Measurements from ENCODE around the gene TMEM131L. TPM values are rescaled to one million over a fixed set of nuclear protein-coding genes. Genes with fewer than 3 reads are reported as not detected.
"Not testable (repeated sequence)": the region's sequence is repeated elsewhere in the genome, so short reads cannot be mapped to it uniquely, and the experiment has no call there.

The TMEM131L gene
- total RNA-seq, 2 donors from 2014 or later = 83.8 to 92.7 TPM

DNA sequence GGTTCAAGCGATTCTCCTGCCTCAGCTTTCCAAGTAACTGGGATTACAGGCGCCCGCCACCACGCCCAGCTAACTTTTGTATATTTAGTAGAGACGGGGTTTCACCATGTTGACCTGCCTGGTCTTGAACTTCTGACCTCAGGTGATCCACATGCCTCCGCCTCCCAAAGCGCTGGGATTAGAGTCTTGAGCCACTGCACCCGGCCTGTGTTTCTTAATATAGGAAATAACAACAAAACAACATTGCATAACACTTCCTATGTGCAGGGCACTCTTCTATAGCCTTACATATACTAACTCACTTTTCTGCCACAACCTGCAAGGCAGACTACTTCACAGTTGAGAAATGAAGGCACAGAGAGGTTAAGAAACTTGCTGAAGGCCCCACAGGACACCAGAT is 12.8 kb upstream of the TMEM131L start:
- Mint-ChIP-seq H3K27ac (no peak overlapping the region), H3K4me3 (no peak overlapping the region), H3K4me1 (peaks cover 18% of the 10 kb centered on the region), H3K36me3 (ENCODE audit: low read depth) (no peaks in the 10 kb centered on the region), H3K27me3 (no peaks in the 10 kb centered on the region)
- no peak for DNase-seq
- no peaks in the 10 kb centered on the region for H3K9me3 ChIP-seq (ENCODE audit: control insufficient read depth, low read length, poor library complexity, severe bottlenecking)
- no peak for ATAC-seq

DNA sequence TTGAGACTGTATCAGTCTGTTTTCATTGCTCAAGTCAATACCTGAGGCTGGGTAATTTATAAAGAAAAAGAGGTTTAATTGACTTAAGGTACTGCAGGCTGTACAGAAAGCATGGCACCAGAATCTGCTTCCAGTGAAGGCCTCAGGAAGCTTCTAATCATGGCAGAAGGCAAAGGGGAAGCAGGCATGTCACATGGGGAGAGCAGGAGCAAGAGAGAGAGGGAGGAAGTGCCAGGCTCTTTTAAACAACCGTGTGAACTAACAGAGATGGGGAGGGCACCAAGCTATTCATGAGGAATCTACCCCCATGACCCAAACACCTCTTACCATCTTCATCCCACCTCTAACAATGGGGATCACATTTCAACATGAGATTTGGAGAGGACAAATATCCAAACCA is 7.2 kb upstream of the TMEM131L start:
- Mint-ChIP-seq H3K27me3 (no peaks in the 10 kb centered on the region), H3K4me3 (no peak overlapping the region), H3K36me3 (ENCODE audit: low read depth) (no peaks in the 10 kb centered on the region), H3K4me1 (peaks cover 5% of the 10 kb centered on the region), H3K27ac (no peak overlapping the region)
- DNase-seq = no peak
- no peaks in the 10 kb centered on the region for H3K9me3 ChIP-seq (ENCODE audit: control insufficient read depth, low read length, poor library complexity, severe bottlenecking)
- ATAC-seq = no peak

DNA sequence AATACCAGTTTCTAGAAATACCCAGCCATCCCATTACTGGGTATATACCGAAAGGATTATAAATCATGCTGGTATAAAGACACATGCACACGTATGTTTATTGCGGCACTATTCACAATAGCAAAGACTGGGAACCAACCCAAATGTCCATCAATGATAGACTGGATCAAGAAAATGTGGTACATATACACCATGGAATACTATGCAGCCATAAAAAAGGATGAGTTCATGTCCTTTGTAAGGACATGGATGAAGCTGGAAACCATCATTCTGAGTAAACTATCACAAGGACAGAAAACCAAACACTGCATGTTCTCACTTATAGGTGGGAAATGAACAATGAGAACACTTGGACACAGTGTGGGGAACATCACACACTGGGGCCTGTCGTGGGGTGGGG is 4.6 kb upstream of the TMEM131L start:
- not testable (repeated sequence) for ATAC-seq; H3K27me3 Mint-ChIP-seq; DNase-seq; H3K4me3 Mint-ChIP-seq; H3K27ac Mint-ChIP-seq; H3K36me3 Mint-ChIP-seq (ENCODE audit: low read depth); H3K9me3 ChIP-seq (ENCODE audit: control insufficient read depth, low read length, poor library complexity, severe bottlenecking)
- peaks cover 14% of the 10 kb centered on the region for H3K4me1 Mint-ChIP-seq

DNA sequence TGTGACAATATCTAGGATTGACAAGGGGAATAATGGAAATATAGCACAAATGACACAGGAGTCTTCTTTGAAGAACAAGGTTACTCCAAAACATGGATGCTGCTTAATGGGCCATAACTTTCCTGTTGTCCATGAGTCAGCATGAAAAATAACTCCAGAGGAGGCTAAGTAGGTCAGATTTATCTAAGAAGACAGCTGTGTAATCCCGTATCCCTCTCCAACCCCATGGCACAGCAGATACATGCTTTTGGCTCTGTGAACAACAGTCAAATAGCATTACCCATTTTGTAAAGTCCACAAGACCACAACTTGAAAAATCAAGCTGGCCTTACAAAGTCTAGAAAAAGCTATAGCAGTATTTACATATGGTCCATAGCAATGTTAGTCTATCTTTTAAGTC is 2.1 kb upstream of the TMEM131L start:
- H3K36me3 Mint-ChIP-seq (ENCODE audit: low read depth) = peaks cover 3% of the 10 kb centered on the region
- DNase-seq = no peak
- no peaks in the 10 kb centered on the region for H3K27me3 Mint-ChIP-seq
- peaks cover 23% of the 10 kb centered on the region for H3K4me1 Mint-ChIP-seq
- no peak overlapping the region for H3K27ac Mint-ChIP-seq
- no peak overlapping the region for H3K4me3 Mint-ChIP-seq
- ATAC-seq = no peak
- H3K9me3 ChIP-seq (ENCODE audit: control insufficient read depth, low read length, poor library complexity, severe bottlenecking) = no peaks in the 10 kb centered on the region

DNA sequence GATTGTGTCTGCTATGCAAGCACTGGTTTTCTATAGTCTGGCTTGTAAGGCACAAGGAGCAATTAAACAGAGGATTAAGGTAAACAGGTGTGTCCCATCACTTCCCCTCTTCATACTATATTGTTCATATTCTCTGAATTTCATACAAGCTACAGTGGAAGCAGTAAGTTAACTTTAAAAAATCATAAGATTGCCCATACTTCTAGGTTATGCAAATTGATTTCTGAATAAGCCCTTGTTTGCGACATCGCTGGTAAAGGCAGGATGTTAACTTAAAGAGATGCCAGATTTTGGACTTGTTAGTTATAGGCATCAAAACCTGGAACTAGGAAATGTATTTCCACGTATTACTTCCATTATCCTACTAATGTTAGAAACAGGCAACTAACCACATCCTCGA is 1.0 kb upstream of the TMEM131L start:
- Mint-ChIP-seq H3K36me3 (ENCODE audit: low read depth) (peaks cover 3% of the 10 kb centered on the region), H3K27ac (peak overlapping the region; percentile 79), H3K4me3 (peak overlapping the region; percentile 96), H3K27me3 (no peaks in the 10 kb centered on the region), H3K4me1 (peaks cover 24% of the 10 kb centered on the region)
- no peaks in the 10 kb centered on the region for H3K9me3 ChIP-seq (ENCODE audit: control insufficient read depth, low read length, poor library complexity, severe bottlenecking)
- no peak for DNase-seq
- ATAC-seq = no peak

DNA sequence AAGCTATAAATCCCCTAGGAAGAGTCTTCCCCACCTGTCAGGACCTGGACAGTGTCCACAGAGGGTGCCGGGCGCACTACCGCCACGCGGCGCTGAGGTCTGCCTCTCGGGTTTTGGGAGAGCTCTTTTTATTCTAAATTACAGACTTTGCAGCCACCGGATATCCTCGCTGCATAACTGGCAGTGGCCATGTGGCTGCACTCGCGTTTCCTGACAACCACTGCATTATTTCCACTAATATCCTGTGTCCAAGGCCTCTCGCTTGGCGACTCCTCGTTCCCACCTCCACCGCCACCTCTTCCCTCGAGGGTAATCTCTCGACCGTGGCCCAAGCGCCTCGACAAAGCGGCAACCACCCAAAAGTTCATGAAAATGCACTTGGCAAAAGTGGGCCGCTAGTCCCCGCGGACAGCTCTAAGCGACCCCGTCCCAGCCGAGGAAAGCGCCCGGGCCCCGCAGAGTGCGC is 512 bp upstream of the TMEM131L start:
- H3K27me3 Mint-ChIP-seq = no peaks in the 10 kb centered on the region
- peak; percentile 8 for ATAC-seq
- H3K4me3 Mint-ChIP-seq = peak overlapping the region; percentile 96
- DNase-seq = no peak
- peak overlapping the region; percentile 79 for H3K27ac Mint-ChIP-seq
- peaks cover 27% of the 10 kb centered on the region for H3K4me1 Mint-ChIP-seq
- peaks cover 3% of the 10 kb centered on the region for H3K36me3 Mint-ChIP-seq (ENCODE audit: low read depth)
- H3K9me3 ChIP-seq (ENCODE audit: control insufficient read depth, low read length, poor library complexity, severe bottlenecking) = no peaks in the 10 kb centered on the region

DNA sequence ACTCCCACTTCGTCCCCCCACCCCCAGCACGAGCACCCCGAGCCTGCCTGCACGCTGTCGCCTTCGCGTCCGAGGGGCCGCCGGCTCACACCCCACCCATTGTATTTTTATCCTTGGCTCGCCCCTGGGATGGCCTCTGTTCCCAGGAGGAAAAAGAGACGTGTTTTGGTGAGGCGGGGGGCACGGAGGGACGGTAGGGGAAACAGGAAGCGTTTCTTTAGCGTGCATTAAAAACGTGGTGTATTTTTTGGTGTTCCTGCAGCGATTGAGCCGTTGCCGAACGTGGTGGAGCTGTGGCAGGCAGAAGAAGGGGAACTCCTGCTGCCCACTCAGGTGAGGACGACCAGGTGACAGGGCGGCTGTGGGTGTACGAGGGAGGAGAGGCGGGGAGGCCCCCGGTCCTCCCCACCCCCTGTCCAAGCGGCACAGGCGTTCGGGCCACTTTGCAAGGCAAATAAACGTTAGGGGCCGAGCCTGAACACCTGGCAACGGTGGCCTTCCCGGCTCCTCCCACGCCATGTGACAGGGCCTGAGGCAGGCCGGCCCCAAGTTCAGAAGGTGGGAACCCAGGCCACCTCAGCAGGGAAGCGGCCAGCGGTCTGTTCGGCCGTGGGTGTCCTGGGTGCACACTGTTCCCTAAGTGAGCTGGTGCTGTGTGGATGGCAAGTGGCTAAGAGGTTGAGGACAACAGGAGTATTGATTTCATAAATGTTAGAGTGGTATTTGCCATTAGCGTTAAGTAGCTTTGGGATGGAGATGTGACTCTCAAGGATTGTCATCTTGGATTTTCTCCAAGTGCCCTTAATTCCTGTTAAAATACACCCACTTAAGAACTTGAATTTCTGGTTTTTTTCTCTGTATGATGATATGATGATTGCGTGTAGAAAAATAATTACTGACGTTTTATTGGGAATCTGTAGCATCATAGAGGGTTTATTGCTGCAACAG is 1.1 kb downstream of the TMEM131L start:
- Mint-ChIP-seq H3K27ac (peak overlapping the region; percentile 95), H3K4me3 (peak overlapping the region; percentile 96), H3K36me3 (ENCODE audit: low read depth) (peaks cover 7% of the 10 kb centered on the region), H3K27me3 (no peaks in the 10 kb centered on the region), H3K4me1 (peaks cover 42% of the 10 kb centered on the region)
- no peaks in the 10 kb centered on the region for H3K9me3 ChIP-seq (ENCODE audit: control insufficient read depth, low read length, poor library complexity, severe bottlenecking)
- ATAC-seq (peak; percentile 39), DNase-seq (peak; percentile 27 to 35 (median 35))

DNA sequence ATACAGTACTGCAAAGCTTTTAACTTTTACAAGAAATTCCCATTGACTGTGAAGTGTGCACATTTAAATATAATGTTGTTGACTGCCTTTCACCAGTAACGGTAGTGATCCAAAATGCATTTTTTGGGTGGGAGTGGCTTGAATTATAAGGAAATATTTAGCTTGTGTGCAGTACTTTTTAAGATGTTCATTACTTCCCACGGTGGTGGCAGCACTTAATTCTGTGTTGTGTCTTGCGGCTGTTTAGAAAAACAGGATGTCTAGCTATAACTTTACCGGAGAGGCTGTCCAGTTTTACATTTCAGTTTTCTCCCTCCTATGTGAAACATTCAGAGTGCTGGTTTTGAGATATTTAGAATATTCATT is 1.7 kb downstream of the TMEM131L start:
- H3K27ac Mint-ChIP-seq = peak overlapping the region; percentile 95
- ATAC-seq = no peak
- no peaks in the 10 kb centered on the region for H3K9me3 ChIP-seq (ENCODE audit: control insufficient read depth, low read length, poor library complexity, severe bottlenecking)
- no peaks in the 10 kb centered on the region for H3K27me3 Mint-ChIP-seq
- DNase-seq = no peak
- peaks cover 7% of the 10 kb centered on the region for H3K36me3 Mint-ChIP-seq (ENCODE audit: low read depth)
- H3K4me1 Mint-ChIP-seq = peaks cover 49% of the 10 kb centered on the region
- H3K4me3 Mint-ChIP-seq = peak overlapping the region; percentile 96

DNA sequence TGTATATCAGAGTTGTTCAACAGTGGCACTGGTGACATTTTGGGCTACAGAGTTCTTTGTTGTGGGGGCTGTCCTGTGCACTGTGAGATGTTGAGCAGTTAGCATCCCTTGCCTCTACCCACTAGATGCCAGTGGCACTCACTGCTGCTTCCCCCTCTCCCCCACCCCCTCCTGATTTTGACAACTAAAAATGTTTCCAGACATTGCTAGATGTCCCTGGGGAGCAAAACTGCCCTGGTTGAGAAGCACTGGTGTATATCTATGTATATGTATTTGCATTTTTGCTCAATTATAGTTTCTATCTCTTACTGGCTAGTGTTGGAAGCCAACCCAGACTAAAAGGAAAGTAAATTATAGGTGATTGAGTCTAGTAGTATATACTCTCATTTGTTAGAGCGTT is 2.4 kb downstream of the TMEM131L start:
- no peaks in the 10 kb centered on the region for H3K27me3 Mint-ChIP-seq
- H3K9me3 ChIP-seq (ENCODE audit: control insufficient read depth, low read length, poor library complexity, severe bottlenecking) = no peaks in the 10 kb centered on the region
- H3K4me1 Mint-ChIP-seq = peaks cover 55% of the 10 kb centered on the region
- no peak for DNase-seq
- peaks cover 12% of the 10 kb centered on the region for H3K36me3 Mint-ChIP-seq (ENCODE audit: low read depth)
- no peak for ATAC-seq
- H3K4me3 Mint-ChIP-seq = peak overlapping the region; percentile 96
- peak overlapping the region; percentile 95 for H3K27ac Mint-ChIP-seq

DNA sequence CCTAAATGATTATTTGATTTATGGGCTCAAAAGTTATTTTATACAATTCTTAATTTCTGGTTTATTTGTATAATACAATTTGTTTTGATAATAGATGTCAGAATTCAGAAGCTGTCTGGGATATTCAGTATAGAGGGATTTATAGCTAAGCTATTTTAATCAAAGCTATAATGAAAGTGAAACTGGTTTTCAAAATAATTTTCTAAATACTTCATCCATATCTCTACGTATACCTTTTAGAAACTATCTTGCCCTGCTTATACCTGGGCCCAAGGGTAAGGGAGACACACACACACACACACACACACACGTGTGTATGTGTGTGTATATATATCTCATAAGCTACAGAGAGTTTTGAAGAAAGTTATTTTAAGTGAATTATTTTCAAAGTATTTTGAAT is 2.9 kb downstream of the TMEM131L start:
- H3K4me1 Mint-ChIP-seq = peaks cover 56% of the 10 kb centered on the region
- H3K4me3 Mint-ChIP-seq = peak overlapping the region; percentile 96
- no peak for ATAC-seq
- H3K27ac Mint-ChIP-seq = peak overlapping the region; percentile 95
- H3K9me3 ChIP-seq (ENCODE audit: control insufficient read depth, low read length, poor library complexity, severe bottlenecking) = no peaks in the 10 kb centered on the region
- DNase-seq = no peak
- peaks cover 12% of the 10 kb centered on the region for H3K36me3 Mint-ChIP-seq (ENCODE audit: low read depth)
- H3K27me3 Mint-ChIP-seq = no peaks in the 10 kb centered on the region

DNA sequence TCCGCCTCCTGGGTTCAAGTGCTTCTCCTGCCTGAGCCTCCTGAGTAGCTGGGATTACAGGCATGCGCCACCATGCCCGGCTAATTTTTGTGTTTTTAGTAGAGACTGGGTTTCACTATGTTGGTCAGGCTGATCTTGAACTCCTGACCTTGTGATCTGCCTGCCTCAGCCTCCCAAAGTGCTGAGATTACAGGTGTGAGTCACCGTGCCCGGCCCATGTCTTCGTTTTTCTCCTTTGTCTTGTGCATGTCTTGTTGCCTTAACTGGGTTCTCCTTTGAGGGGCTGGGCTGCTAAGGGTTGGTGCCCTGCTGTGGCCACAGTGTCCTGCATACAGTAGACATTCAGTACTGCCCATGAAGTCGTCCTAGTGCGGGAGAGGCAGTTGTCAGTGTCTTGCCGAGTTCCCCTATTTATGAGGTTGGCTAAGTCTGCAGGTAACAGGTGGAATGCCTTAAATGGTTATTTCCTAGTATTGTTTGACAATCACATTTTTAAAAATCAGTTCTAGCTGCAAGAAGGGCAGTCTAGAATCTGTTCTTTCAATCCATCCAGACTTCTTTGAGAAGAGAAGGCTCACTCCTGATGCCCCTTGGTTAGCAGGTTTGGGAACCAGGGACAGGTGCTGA is 5.0 kb downstream of the TMEM131L start:
- Mint-ChIP-seq H3K27ac (peak overlapping the region; percentile 95), H3K4me1 (peaks cover 57% of the 10 kb centered on the region), H3K36me3 (ENCODE audit: low read depth) (peaks cover 14% of the 10 kb centered on the region), H3K4me3 (peak overlapping the region; percentile 96)
- not testable (repeated sequence) for DNase-seq; H3K27me3 Mint-ChIP-seq; H3K9me3 ChIP-seq (ENCODE audit: control insufficient read depth, low read length, poor library complexity, severe bottlenecking)
- ATAC-seq = peak; percentile 14

DNA sequence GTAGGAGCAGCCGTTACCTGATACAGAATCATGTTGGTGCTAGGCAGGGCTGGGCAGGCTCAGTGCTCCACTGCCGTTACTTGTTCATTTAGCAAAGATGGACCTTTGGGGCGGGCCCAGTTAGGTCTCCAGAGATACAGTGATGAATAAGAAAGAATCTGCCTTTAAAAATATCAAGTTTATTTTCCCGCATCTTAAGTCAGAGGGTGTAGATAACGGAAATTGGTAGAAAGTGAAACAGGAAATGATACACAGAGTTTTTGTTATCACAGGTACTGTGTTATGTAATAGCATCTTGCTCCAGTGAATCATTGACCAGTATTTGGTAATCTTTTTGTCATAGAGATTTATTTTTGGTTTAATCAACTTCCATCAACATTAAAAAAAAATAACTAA is 5.5 kb downstream of the TMEM131L start:
- Mint-ChIP-seq H3K27me3 (no peaks in the 10 kb centered on the region), H3K4me1 (peaks cover 57% of the 10 kb centered on the region), H3K36me3 (ENCODE audit: low read depth) (peaks cover 14% of the 10 kb centered on the region), H3K27ac (peak overlapping the region; percentile 95), H3K4me3 (peak overlapping the region; percentile 96)
- DNase-seq (peak in 1 of 3 donors; percentile 31), ATAC-seq (peak; percentile 64)
- no peaks in the 10 kb centered on the region for H3K9me3 ChIP-seq (ENCODE audit: control insufficient read depth, low read length, poor library complexity, severe bottlenecking)

DNA sequence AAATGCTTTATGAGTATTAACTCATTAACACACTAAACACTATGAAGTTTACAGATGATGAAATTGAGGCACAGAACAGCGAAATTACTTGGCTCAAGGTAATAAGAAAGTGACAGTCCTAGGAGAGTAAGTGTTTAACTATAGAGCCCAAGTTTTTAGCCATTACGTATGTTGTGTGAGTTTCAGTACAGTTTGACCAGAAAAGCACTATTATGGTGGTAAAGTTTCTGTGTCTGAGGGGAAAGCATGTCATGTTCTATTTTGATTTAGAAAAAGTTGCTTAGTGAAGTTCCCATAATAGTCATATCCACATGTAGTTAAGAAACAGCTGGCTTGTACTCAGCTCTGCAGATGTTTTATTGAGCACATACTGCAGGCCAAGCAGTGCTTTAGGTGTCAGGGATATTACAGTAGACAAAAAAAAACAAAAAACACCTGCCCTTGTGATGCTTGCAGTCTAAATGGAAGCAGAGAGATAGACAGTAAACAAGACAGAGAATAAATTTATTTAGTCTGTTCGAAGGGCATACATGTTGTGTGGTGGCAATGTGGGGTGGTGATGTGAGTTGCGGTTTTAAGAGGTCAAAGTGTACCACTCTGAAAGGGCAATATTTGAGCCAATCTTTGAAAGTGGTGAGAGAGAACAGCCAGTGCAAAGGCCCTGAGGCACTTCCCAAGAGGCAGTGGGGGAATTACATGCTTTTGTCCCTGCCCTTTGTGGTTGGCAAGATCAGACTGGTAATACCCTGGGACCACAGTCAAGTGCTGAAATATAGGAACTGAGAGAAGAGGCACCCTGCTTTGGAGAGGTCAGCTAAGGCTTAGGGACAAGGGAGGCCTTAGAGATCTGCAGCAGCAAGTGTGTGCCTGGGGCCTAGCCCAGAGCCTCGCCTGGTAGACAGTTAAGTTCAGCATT is 6.2 kb downstream of the TMEM131L start:
- H3K9me3 ChIP-seq (ENCODE audit: control insufficient read depth, low read length, poor library complexity, severe bottlenecking) = no peaks in the 10 kb centered on the region
- Mint-ChIP-seq H3K36me3 (ENCODE audit: low read depth) (peaks cover 15% of the 10 kb centered on the region), H3K4me1 (peaks cover 61% of the 10 kb centered on the region), H3K27ac (peak overlapping the region; percentile 95), H3K4me3 (peak overlapping the region; percentile 96), H3K27me3 (no peaks in the 10 kb centered on the region)
- DNase-seq = no peak
- ATAC-seq = no peak

Measured in T-helper 17 cell (primary cell).